CD14-positive monocyte (primary cell): Measurements from ENCODE around the gene MT1A. TPM values are rescaled to one million over a fixed set of nuclear protein-coding genes. Genes with fewer than 3 reads are reported as not detected.

Experiments used
- DNase-seq, 3 donors: peaks; one replicate each; pipeline ENCODE4 v3.0.0-alpha.2; 2011 to 2022
- H2AFZ ChIP-seq: 2 replicates; pipeline ENCODE4 v1.6.0; 2012; ENCODE audit warnings: mild to moderate bottlenecking, low read depth, low read length, inconsistent platforms; ENCODE audit not compliant: insufficient read depth, poor library complexity, severe bottlenecking
- H3K27ac ChIP-seq, 2 donors: 1 replicate in 1 of 2; 2 replicates in 1 of 2; pipeline ENCODE4 v1.5.1; 2012 to 2013; ENCODE audit warnings: low read length in 2 of 2, control low read depth in 1 of 2, inconsistent platforms in 1 of 2, low read depth in 1 of 2, mild to moderate bottlenecking in 1 of 2
- H3K27me3 ChIP-seq, 2 donors: one replicate each; pipeline versions ENCODE4 v1.6.0 to v1.6.1; 2011 to 2013; ENCODE audit warnings: low read length in 2 of 2; ENCODE audit not compliant: control insufficient read depth in 2 of 2, insufficient read depth in 2 of 2
- H3K36me3 ChIP-seq, 2 donors: replicated peaks in 1 of 2; 1 replicate in 1 of 2; 2 replicates in 1 of 2; pipeline versions ENCODE4 v1.5.1 to v1.6.1; 2012 to 2013; ENCODE audit warnings: low read length in 2 of 2, control low read depth in 1 of 2, inconsistent platforms in 1 of 2, mild to moderate bottlenecking in 1 of 2; ENCODE audit not compliant: insufficient read depth in 2 of 2, control insufficient read depth in 1 of 2
- H3K4me1 ChIP-seq, 2 donors: 1 replicate in 1 of 2; 2 replicates in 1 of 2; pipeline versions ENCODE4 v1.5.1 to v1.6.1; 2012 to 2013; ENCODE audit warnings: low read length in 2 of 2, control low read depth in 1 of 2, inconsistent platforms in 1 of 2, mild to moderate bottlenecking in 1 of 2, moderate library complexity in 1 of 2; ENCODE audit not compliant: insufficient read depth in 2 of 2, control insufficient read depth in 1 of 2
- H3K4me2 ChIP-seq: replicated peaks from 2 replicates; pipeline ENCODE3; 2012; ENCODE audit warnings: low read length, moderate library complexity, mild to moderate bottlenecking; ENCODE audit not compliant: poor library complexity, severe bottlenecking; ENCODE audit errors: extremely low read depth
- H3K4me3 ChIP-seq, 3 experiments: fragments of 200-600 bp in 1 of 3; sonication (generic) in 1 of 3; replicated peaks in 1 of 3; 1 replicate in 2 of 3; 2 replicates in 1 of 3; pipeline ENCODE4 v1.5.1; 2011 to 2013; ENCODE audit warnings: low read length in 3 of 3, mild to moderate bottlenecking in 3 of 3, control low read depth in 2 of 3, low read depth in 2 of 3, inconsistent platforms in 1 of 3, moderate library complexity in 1 of 3
- H3K79me2 ChIP-seq: 2 replicates; pipeline ENCODE4 v1.6.0; 2012; ENCODE audit warnings: mild to moderate bottlenecking, control low read depth, inconsistent platforms, low read length, moderate library complexity; ENCODE audit not compliant: insufficient read depth
- H3K9ac ChIP-seq: 2 replicates; pipeline ENCODE4 v1.6.0; 2017; ENCODE audit warnings: low read length, mild to moderate bottlenecking; ENCODE audit not compliant: insufficient read depth, poor library complexity, severe bottlenecking
- H3K9me3 ChIP-seq, 2 donors: replicated peaks in 1 of 2; 1 replicate in 1 of 2; 2 replicates in 1 of 2; pipeline versions ENCODE4 v1.5.1 to v1.6.1; 2012 to 2013; ENCODE audit warnings: low read length in 2 of 2, control low read depth in 1 of 2; ENCODE audit not compliant: control insufficient read depth in 1 of 2, insufficient read depth in 1 of 2
- H4K20me1 ChIP-seq: 2 replicates; pipeline ENCODE4 v1.6.0; 2012; ENCODE audit warnings: mild to moderate bottlenecking, low read length, control low read depth, moderate library complexity; ENCODE audit not compliant: insufficient read depth
- H3K27ac Mint-ChIP-seq, 7 donors: one replicate each; pipeline ENCODE4 v1.8.0; 2020; ENCODE audit warnings: mild to moderate bottlenecking in 7 of 7, mixed read lengths in 7 of 7, moderate library complexity in 6 of 7, inconsistent platforms in 2 of 7
- H3K27me3 Mint-ChIP-seq, 3 donors: one replicate each; pipeline ENCODE4 v1.8.0; 2021 to 2022; ENCODE audit warnings: low read depth in 3 of 3, mild to moderate bottlenecking in 3 of 3, mixed read lengths in 3 of 3, moderate library complexity in 3 of 3, inconsistent platforms in 1 of 3
- H3K36me3 Mint-ChIP-seq, 2 donors: one replicate each; pipeline ENCODE4 v1.8.0; 2020; ENCODE audit warnings: mixed read lengths in 2 of 2, inconsistent platforms in 1 of 2, mild to moderate bottlenecking in 1 of 2
- H3K4me1 Mint-ChIP-seq: one replicate; pipeline ENCODE4 v1.8.0; 2020; ENCODE audit warnings: mild to moderate bottlenecking, mixed read lengths
- H3K4me3 Mint-ChIP-seq, 2 donors: one replicate each; pipeline ENCODE4 v1.8.0; 2020; ENCODE audit warnings: mild to moderate bottlenecking in 2 of 2, mixed read lengths in 2 of 2, moderate library complexity in 1 of 2
- H3K9me3 Mint-ChIP-seq, 7 donors: one replicate each; pipeline ENCODE4 v1.8.0; 2020 to 2022; ENCODE audit warnings: mixed read lengths in 7 of 7, mild to moderate bottlenecking in 6 of 7, moderate library complexity in 6 of 7, inconsistent platforms in 2 of 7
- WGBS: methylation state at CpG from one replicate; pipeline ENCODE4 v1.1.5; 2013; ENCODE audit warnings: missing lambda C conversion rate; ENCODE audit not compliant: insufficient coverage; 5-methylcytosine and 5-hydroxymethylcytosine counted together
- intact Hi-C, 2 donors: fragments of 100-400 bp; cut with micrococcal nuclease; formaldehyde crosslinking; loops; one replicate each; pipeline versions ENCODE4 v1.15.0 to v1.15.1; 2023
- polyA plus RNA-seq, 3 donors: library from polyadenylated mRNA; depleted of rRNA in 1 of 3; unstranded in 2 of 3; stranded (reverse) in 1 of 3; fragments of 300-500 nt in 2 of 3; fragments of >200 nt in 1 of 3; fragmentation: Illumina TruSeq in 2 of 3; gene quantifications; 1 replicate in 2 of 3; 2 replicates in 1 of 3; pipeline ENCODE4 v1.2.3, GENCODE V29; 2012 to 2021
- TF ChIP-seq, protein P1 (sequence below): fragments of 200-600 bp; IDR thresholded peaks from one replicate; pipeline ENCODE4 v1.8.0; 2022; ENCODE audit warnings: antibody characterized with exemption, mild to moderate bottlenecking

MT1A gene
- polyA plus RNA-seq, 3 donors: not detected

DNA sequence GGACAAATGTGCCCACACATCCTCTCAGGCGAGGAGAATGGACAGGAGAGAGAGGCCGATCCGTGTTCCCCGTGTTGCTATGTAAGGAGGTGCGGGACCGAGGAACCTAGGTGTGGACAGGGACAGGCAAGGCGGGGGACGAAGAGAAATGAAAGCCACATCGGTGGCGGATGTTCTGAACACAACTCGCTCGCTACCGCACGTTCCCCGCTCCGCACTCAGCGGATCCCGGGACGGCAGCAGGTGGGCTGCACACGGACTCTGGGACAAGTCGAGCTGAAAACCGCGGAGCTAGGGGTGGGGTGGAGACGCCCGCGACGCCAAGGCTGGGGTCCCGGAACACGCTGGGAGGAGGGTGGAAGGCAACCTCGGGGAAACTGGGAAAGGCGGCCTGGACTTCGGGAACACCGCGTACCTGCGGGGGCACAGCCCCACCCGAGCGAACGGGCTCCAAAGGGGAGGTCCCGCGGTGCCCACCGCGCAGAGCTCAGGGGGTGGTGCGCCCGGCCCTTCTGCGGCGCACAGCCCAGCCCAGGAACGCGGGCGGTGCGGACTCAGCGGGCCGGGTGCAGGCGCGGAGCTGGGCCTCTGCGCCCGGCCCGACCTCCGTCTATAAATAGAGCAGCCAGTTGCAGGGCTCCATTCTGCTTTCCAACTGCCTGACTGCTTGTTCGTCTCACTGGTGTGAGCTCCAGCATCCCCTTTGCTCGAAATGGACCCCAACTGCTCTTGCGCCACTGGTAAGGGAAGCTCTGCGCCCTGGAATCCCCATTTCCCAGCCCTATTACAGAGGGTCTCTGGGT is 13.1 kb upstream of the MT1A start, which contains the start of gene MT1E:
MT1E (plus strand) TSS at position 642 of the 803 bp plus-strand sequence; CDS start at position 713, 71 bp downstream.
- Mint-ChIP-seq H3K36me3 (peaks cover 0 to 4% of the 10 kb centered on the region in 2 donors), H3K9me3 (peaks cover 0 to 7% (median 0%) of the 10 kb centered on the region in 7 donors), H3K4me1 (peaks cover 27% of the 10 kb centered on the region), H3K27ac (peak within 1 kb of the TSS in 6 of 7 donors; percentile 71 to 84 (median 78)), H3K27me3 (peaks cover 42 to 63% (median 53%) of the 10 kb centered on the region in 3 donors), H3K4me3 (peak within 1 kb of the TSS; percentile 93 to 98)
- Histone ChIP-seq H3K27me3 (peaks cover 0 to 49% of the 10 kb centered on the region in 2 donors), H3K79me2 (no peaks in the 10 kb centered on the region), H3K4me2 (peak within 1 kb of the TSS; percentile 98), H3K36me3 (no peaks in the 10 kb centered on the region), H3K27ac (peak within 1 kb of the TSS in 1 of 2 donors; percentile 68), H2AFZ (peak within 1 kb of the TSS; percentile 96), H3K4me1 (peaks cover 16 to 22% of the 10 kb centered on the region in 2 donors), H3K9me3 (no peaks in the 10 kb centered on the region), H3K9ac (peak within 1 kb of the TSS; percentile 69), H4K20me1 (no peaks in the 10 kb centered on the region), H3K4me3 (peak within 1 kb of the TSS; percentile 63 to 93 (median 73))
- WGBS: 1% methylated on average over 59 of the region's 62 CpGs
- intact Hi-C loops: no loop called here
- TF ChIP-seq, protein P1, sequence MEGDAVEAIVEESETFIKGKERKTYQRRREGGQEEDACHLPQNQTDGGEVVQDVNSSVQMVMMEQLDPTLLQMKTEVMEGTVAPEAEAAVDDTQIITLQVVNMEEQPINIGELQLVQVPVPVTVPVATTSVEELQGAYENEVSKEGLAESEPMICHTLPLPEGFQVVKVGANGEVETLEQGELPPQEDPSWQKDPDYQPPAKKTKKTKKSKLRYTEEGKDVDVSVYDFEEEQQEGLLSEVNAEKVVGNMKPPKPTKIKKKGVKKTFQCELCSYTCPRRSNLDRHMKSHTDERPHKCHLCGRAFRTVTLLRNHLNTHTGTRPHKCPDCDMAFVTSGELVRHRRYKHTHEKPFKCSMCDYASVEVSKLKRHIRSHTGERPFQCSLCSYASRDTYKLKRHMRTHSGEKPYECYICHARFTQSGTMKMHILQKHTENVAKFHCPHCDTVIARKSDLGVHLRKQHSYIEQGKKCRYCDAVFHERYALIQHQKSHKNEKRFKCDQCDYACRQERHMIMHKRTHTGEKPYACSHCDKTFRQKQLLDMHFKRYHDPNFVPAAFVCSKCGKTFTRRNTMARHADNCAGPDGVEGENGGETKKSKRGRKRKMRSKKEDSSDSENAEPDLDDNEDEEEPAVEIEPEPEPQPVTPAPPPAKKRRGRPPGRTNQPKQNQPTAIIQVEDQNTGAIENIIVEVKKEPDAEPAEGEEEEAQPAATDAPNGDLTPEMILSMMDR: no peak
- peak in 1 of 3 donors; percentile 22 for DNase-seq

DNA sequence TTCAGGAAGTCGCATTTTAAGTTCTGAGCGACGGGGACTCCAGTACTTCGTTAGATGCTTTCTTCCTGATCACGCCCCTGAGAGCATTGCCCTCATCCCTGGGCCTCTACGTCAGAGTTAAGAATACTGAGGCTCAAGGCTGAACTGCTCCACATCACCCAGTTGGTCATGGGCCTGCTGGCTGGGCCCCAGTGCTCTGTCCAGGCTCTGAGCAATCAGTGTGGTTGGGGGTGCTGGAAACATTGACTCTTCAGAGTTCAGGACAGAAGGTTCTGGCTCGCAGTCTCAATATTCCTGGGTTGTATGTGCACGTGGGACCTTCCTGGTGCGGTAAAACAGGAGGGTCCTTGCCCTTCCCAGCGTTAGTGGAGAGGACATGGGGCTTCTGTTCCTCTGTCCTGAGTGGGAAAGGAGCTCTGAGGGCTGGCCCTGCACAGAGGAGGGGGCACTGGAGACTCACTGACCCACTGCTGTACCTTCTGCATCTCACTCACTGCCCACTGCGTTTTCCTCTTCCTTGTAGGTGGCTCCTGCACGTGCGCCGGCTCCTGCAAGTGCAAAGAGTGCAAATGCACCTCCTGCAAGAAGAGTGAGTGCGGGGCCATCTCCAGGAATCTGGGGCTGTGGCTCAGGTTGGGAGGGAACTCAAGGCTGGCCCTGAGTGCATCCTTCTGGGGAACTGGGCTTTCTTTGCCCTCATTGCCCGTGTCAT is 12.4 kb upstream of the MT1A start:
- H3K4me3 Mint-ChIP-seq: peak overlapping the region; percentile 93 to 98
- H3K27me3 ChIP-seq: peaks cover 6 to 55% of the 10 kb centered on the region in 2 donors
- H3K27ac Mint-ChIP-seq: peak overlapping the region in 4 of 7 donors; percentile 71 to 84 (median 78)
- peak in 1 of 3 donors; percentile 40 for DNase-seq
- WGBS: 16% methylated on average over 9 of the region's 16 CpGs
- no peaks in the 10 kb centered on the region for H3K79me2 ChIP-seq
- H3K4me1 ChIP-seq: peaks cover 16 to 22% of the 10 kb centered on the region in 2 donors
- no peaks in the 10 kb centered on the region for H3K36me3 ChIP-seq
- peaks cover 0 to 7% (median 0%) of the 10 kb centered on the region in 7 donors for H3K9me3 Mint-ChIP-seq
- H4K20me1 ChIP-seq: no peaks in the 10 kb centered on the region
- H3K9ac ChIP-seq: peak overlapping the region; percentile 69
- no peaks in the 10 kb centered on the region for H3K9me3 ChIP-seq
- peaks cover 48 to 68% (median 61%) of the 10 kb centered on the region in 3 donors for H3K27me3 Mint-ChIP-seq
- peak overlapping the region; percentile 63 to 93 (median 73) for H3K4me3 ChIP-seq
- peak overlapping the region; percentile 98 for H3K4me2 ChIP-seq
- TF ChIP-seq, protein P1: no peak
- H3K4me1 Mint-ChIP-seq: peaks cover 27% of the 10 kb centered on the region
- peaks cover 0 to 5% of the 10 kb centered on the region in 2 donors for H3K36me3 Mint-ChIP-seq
- intact Hi-C loops: no loop called here
- H3K27ac ChIP-seq: peak overlapping the region in 1 of 2 donors; percentile 68
- peak overlapping the region; percentile 96 for H2AFZ ChIP-seq
